ENCODE measurements around the gene STX12.
"Not testable (repeated sequence)": the region's sequence is repeated elsewhere in the genome, so short reads cannot be mapped to it uniquely, and the experiment has no call there.

Gene STX12

DNA sequence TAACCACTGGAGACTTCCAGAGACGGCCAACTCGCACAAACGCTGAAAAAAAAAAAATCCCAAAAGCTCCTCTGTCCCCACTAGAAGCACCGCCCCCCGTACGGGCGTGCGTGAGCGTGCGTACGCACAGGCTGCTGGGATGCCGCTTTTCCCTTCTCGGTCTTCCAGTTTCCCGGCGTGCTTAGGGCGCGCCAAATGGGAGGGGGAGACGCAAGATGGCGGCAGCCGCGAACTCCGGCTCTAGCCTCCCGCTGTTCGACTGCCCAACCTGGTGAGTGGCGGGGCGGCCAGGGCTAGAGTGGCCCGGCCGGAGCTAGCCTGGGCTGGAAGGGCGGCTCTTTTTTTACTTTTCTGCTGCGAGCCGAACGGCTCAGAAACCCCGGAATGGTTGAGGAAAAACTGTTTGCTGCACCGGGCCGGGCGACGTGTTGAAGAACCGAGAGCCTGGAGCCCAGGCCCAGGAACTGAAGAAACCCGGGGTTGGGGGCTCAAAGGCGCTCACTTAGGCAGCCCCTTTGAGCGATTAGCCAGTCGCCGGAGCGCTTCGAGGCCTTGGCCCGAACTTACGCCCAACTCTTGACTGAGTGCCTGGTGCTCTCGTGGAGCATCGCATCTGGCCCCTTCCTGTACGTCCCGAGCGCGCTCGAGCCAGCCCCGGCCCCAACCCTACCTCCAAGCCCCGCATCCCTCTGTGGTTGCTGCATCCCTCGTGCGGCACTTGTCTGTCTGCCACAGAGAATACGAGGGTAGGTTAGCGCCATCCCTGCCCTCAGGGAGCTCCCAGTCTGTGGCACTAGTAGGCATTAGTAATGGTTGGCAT, 57.8 kb downstream of the STX12 start, which contains the start of gene PPP1R8:
TSS of gene PPP1R8 (plus strand) at position 162 of the 820 bp plus-strand sequence. CDS start at position 216, 54 bp downstream.
- peak; percentile 94 for DNase-seq (ENCODE audit: low read depth)

DNA sequence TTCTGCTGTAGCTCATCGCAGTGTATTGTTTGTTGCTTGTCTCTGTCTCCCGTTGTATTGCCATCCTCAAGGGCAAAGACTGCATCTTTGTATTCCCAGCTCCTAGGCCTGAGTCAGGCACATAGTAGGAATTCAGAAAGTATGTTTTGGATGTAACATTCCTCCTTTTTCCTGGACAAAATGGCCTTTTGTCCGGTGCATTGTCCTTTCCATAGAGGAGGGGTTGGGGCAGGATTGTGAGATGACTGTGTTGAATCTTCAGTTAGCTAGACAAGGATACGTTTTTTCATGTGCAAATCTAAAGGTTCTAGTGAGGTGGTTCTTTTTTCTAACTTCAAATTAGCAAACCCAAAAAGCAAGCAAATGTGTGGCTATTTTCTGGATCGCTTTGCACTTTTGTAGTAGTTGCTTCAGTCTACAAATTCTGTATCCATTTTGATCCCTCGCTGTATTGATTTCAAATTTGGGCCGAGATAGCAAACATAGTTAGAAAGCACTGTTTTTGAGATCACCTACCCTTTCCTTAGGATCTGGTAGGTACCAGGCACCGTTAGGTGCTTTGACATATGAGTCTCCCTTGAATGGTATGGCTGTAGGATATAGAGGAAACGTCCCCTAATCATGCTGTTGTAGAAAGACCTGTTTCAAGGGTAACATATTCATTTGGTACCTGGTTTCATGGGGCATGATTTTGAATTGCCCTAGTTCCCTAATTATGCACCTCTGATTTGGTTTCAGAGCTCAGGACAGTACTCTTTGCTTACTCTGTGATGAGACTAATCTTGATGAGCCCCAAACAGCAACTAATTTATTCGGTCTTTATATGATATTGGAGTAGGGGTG, 58.8 kb downstream of the STX12 start:
- no peak for DNase-seq (ENCODE audit: low read depth)

DNA sequence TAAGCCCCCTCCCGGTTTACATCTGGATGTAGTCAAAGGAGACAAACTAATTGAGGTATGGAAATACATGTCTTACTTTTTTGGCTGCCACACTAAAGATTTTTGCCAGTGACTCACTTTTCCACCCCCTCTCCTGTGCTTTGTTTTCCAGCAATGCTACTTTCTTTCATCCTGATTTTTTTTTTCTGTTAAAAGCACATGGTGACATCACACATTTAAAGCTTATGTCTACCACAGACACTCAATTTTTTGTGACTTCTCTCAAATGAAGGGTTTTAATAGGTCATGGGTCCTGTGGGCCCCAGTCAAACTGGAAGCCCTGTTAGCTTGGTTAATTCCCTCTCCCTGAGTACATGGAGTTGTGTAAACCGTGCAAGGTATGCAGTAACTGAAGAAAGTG, 59.7 kb downstream of the STX12 start:
- DNase-seq (ENCODE audit: low read depth) = peak; percentile 32

DNA sequence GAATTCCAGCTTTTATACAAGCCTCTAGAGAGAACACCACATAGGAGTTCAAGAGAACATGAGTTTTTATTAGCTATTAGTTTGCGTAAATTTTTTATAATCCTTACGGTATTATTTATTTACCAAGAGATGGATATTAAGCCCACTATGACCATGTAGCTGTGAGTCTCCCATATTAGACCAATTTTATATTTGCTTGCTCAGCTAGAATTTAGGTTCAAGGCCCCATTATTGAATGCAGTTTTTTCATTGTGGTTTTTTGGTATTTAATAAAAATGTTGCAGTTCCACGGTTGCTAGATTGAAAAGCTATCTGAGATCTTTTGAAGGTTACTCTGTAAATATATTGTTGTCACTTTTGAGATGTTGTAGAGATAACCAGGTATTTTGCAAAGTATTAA, 60.5 kb downstream of the STX12 start:
- no peak for DNase-seq (ENCODE audit: low read depth)

DNA sequence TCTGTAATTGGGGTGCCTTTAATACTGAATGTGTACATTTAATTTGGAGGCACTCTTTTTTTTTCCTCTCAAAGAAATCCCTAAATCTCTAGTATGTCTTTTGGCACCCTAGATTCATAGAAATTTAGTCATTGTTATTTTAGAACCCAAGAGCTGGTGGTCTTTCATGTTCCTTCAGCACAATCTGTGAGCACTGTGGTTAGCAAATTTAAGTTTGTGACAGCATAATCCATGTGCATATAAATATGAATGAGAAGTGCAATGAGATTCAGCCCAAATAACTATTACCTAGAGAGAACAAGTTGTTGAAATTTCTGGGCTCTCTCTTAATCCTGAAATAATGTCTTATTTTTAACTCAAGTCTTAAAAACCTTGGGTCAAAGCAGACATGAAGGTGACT, 62.0 kb downstream of the STX12 start:
- DNase-seq (ENCODE audit: low read depth) = no peak

DNA sequence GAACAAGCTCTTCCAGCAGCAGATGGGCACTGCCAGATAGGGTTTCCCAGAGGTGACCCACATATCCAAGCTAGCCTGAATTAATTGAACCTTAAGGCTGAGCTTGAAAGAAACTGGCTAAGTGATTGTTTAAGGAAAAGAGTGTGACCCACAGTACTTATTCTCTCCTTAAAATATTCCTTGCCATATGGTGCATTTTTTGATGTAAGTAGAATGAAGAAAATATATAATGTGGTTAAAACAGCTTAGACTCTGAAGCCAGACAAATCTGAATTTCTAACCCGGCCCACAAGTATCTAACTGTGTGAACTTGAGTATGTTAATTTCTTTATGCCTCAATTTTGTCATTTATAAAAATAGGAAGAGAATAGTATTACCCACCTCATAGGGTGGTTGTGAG, 62.5 kb downstream of the STX12 start:
- no peak for DNase-seq (ENCODE audit: low read depth)

DNA sequence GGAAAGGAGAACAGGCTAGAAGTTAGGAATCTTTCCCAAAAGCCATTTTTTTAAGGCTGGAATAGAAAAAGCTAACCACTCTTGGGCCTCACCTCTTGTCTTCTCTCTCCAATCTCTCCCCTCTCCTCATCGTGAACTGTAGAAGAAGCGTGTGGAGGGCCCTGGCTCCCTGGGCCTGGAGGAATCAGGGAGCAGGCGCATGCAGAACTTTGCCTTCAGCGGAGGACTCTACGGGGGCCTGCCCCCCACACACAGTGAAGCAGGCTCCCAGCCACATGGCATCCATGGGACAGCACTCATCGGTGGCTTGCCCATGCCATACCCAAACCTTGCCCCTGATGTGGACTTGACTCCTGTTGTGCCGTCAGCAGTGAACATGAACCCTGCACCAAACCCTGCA, 76.9 kb downstream of the STX12 start:
- DNase-seq (ENCODE audit: low read depth) = no peak

DNA sequence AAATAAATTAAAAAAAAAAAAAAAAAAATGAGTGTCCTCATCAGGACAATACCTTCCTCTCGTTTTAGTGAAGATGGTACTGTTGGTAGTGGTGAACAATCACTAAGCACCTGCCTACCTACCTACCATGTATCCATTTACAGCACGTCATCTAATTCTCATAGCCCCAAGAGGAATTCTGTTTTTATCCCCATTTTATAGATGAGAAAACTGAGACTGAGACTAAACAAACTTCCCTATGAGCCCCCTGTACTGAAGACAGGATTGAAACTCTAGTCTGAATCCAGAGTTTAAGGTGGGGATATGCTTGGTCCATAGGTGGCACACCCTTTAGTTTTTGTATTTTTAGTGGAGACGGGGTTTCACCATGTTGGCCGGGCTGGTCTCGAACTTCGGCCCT, 82.1 kb downstream of the STX12 start:
- no peak for DNase-seq (ENCODE audit: low read depth)

DNA sequence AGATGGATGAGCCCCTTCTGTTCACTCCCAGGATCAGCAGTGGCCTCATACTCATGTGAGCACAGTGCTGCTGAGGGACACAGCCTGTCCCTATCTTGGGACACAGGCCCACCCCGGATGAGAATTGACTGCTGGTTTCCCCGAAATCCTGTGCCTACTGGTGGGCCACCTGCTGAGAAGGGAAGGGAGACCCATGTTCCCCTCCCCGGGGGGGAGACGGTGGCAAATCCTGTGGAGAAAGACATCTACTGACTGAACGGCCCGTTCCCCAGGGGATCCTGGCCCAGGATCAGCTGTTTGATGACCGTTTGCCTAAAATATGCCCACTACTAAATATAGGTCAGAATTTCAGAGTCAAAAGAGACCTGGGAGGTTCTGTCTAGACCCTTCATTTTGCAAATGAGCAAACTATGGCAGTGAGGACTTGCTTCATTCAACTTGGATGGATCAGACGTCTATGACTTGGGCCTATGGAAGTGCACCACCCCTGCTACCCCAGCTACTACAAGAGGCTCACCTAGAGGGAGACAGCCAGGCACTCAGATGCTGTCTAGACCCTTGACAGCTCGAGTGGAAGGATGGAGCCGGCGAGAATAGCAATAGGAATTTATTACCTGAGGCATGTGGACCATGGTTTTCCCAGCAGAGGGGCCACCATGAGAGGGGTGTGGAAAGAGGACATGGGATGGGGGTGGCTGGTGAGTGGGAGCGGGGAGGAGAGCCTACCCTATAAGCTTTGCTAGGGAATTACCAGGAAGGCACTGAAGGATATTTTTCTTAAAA, 83.7 kb downstream of the STX12 start:
- no peak for DNase-seq (ENCODE audit: low read depth)

DNA sequence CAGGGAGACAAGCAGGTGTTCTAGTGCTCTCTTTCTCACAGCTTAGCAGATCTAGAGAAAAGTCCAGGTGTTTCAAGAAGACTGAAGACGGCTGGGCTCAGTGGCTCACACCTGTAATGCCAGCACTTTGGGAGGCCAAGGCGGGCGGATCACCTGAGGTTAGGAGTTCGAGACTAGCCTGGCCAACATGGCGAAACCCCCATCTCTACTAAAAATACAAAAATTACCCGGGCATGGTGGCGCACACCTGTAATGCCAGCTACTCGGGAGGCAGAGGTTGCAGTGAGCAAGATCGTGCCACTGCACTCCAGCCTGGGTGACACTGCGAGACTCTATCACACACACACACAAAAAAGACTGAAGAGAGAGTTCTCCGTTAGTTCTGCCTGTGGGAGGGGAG, 84.5 kb downstream of the STX12 start:
- DNase-seq (ENCODE audit: low read depth) = not testable (repeated sequence)

DNA sequence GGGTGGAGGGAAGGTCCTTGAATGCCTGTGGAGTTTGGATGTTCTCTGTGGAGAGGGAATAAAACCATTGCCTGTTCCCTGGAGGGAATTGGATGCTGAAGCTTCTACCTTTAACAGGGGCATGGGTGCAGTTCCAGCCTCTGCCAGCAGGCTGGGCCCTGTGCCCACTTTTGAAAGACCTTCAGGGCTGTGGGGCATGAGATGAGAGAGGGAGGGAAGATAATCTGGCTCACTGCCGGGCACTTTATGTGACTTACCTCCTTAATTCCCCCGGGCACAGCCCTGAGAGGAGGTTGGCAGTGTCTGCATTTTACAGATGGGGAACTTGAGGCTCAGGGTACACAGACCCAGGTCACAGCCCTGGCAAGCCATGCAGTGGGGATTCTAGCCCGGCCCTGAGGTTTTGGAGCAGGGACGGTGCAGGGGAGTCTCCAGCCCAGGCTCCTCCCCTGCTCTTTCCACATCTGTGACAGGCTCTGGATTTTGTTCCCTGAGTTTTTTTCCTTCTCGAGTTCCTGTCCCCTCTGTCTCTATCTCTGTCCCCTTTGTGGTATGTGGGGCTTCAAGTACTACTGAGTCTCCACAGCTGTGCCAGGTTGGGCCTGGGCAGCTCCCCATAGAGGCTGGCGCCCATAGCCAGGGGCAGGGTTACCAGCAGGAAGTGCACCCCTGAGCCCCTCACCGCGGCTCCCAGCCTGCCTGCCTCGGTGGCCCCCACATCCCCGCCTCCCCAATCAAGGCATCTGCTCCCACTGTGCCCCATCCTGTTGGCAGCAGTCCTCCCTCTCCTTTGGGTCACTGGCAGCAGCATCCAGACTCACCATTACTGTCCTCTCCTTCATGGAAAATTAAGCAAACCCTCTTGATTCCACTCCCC, 85.3 kb downstream of the STX12 start:
- DNase-seq (ENCODE audit: low read depth) = peak; percentile 74

DNA sequence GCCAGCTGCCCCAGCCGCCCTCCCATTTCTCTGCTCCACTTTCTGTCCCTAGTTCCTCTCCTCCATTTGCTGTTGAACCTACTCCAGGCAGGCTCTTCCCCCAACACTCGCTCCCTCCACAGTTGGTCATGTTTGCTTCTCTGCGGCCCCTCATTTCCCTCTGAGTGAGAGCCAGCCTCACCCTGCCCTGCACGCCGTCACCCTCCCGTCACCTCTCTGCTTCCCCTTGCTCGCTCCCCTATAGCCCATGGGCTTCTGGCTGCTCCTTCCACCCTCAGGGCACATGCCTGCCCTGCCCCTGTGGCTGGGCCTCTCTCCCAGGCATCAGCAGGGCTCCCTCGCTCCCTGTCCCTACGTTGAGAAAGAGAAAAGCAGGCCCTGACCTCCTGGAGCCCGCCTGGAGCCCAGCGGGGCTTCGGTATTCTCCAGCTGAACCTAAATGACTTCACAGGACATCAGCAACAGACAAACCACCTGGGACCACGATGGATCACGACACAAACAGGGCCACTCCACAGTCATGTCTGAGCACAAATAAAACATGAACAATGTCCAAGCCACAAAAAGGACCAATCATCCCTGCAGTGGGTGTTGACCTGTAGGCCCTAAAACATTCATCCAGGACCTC, 86.0 kb downstream of the STX12 start:
- DNase-seq (ENCODE audit: low read depth) = no peak

DNA sequence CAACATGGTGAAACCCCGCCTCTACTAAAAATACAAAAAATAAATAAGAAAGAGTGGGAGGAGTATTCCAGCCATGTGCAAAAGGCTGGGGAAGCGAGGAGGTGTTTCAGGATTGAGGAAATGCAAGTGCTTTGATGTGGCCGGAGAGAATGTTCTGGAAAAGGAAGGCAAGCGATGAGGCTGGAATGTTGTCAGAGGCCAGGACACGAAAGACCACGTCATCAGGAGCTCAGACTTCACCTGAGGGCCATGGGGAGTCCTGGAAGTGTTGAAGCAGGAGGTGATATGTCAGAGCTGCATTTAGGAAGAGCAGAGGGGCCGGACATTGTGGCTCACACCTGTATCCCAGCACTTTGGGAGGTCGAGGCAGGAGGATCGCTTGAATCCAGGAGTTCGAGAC, 88.4 kb downstream of the STX12 start:
- no peak for DNase-seq (ENCODE audit: low read depth)

DNA sequence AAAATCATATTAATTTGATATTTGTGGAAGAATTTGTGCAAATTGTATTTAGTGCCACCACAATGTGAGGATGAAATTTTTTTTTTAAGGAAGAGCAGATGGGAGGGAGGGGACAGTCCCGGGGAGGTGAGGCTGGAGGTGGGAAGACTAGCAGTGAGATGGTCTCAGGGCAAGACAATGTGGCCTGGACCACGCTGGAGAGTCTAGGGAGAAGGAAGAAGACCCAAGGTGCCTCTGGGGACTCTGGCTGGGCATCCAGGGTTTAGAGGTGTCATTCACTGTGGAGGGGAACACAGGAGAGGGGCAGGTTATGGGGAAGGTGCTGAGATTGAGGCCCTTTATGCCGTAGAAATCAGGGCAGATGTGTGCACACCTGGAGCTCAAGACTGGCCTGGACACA, 89.0 kb downstream of the STX12 start:
- DNase-seq (ENCODE audit: low read depth) = no peak

DNA sequence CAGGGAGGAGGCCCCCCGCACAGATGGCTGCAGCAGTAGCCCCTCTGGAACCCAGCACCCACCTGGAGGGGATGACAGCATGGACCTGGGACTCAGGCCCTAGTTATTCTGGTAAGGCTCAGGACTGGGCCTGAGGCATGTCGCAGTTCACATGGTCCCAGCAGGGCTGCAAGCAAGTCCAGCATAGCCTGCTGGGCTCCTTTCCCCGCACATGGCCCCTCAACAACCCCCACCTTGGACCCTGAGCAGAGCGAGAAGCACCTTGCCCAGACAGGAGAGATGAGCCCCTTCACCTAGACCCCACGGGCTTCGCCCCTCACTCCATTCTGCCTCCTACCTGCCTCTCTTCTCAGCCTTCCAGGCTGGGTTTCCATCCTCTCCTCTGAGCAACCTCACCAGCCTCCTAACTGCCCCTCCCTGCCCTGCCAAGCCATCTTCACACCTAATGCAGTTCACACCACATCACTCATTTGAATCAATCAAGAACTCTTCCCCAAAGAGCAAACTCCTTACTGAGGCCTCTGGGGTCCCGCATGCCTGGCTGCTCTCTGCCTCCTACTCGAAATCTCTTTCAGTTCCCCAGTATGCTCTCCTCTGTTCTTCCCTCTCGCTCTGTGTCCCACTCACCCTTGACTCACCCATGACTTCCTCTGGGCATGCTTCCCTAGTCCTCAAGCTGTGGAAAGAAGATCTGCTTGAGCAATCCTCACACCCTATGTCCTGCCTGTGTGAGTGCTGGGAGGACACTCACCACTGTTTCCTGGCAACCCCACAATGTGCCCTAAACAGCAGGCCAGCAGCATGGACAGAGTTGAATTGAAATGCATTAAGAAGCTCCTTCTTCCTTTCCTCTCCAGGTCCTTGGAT, 89.9 kb downstream of the STX12 start:
- DNase-seq (ENCODE audit: low read depth) = peak; percentile 99

DNA sequence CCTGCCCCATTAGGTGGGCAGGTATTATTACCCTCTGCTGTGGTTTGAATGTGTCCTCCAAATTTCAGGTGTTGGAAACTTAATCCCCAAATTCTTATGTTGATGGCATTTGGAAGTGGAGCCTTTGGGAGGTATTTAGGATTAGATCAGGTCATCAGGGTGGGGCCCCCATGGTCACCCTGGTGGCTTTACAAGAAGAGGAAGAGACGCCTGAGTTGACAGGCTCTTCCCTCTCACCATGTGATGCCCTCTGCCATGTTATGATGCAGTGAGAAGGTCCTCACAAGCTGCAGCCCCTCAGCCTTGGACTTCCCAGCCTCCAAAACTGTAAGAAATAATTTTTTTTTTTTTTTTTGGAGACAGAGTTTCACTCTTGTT, 90.5 kb downstream of the STX12 start:
- DNase-seq (ENCODE audit: low read depth) = no peak

DNA sequence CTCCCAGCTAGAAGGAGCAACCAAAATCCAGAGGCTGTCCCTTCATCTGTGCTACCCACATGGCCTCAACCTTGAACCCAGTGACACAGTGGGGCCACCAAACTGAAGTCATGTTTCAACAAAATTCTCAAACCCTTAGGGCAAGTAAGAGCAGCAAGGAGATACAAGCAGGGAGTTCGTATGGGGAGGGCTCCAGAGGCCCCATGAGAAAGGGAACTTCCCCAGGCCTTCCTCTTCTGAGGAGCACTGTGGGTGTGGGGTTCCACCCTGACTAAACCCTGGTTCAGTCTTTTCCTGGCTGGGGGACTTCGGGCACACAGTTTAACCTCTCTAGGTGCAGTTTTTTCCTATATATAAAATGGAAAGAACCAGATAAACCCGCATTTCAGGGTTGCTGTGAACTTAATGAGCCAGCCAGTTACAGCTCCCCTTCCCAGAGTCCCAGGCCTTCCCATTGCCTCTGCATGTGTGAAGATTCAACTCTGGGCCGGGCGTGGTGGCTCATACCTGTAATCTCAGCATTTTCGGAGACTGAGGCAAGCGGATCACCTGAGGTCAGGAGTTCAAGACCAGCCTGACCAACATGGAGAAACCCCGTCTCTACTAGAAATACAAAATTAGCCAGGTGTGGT, 91.4 kb downstream of the STX12 start:
- DNase-seq (ENCODE audit: low read depth) = no peak

DNA sequence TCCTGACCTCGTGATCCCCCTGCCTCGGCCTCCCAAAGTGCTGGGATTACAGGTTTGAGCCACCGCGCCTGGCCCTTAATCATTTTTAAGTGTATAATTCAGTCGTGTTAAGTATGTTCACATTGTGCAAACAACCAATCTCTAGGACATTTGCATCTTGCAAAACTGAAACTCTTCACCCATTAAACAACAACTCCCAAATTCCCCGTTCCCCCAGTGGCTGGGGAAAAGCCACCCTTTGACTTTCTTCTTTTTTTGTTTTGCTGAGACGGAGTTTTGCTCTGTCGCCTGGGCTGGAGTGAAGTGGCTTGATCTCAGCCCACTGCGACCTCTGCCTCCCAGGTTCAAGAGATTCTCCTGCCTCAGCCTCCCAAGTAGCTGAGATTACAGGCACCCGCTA, 92.8 kb downstream of the STX12 start:
- no peak for DNase-seq (ENCODE audit: low read depth)

DNA sequence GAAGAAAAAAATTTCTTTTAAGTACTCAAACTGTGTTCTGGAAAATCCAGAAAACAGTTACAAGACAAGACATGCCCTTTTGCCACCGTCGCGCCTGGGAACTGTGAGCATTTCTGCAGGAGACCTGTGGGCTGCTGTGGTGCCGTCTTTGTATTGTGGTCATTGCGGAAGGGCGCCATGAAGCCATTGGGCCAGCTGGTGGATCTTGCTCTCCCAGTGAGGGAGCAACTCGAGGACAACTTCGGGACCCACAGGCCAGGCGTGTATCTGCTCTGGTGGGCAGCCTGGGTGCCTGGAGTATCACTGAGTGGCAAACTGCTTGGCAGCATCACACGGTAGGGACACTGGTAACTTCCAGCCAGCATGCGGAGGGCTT, 95.5 kb downstream of the STX12 start:
- no peak for DNase-seq (ENCODE audit: low read depth)
